ENCODE results near the gene MAP1LC3C. TPM values are rescaled to one million over a fixed set of nuclear protein-coding genes. Genes with fewer than 3 reads are reported as not detected.

The MAP1LC3C gene
- polyA plus RNA-seq (0.44 and 0.50 TPM in 2 replicates), polyA minus RNA-seq (0.49 TPM in 1 of 2 replicates, not detected in the other)

DNA sequence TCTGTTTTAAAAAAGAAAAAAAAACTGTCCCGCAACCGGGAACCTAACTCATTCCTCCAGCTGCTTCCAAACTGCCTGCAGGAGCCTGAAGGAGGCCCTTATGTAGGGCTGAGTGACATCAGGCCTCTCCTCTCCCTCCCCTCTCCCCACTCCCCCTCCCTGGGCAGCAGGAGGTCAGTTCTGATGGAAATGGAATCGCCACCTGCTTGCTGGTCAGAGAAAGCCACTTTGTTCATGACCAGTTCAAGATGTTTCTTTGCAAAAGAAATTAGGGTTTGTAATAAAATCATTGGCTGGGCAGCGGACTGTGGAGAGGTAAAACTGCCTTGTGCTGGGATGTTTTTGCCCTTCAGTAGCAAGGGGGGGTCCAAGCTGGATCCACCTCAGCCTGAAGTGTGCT, at the start of gene MAP1LC3C:
Gene MAP1LC3C (minus strand): TSS at position 73 of the 400 bp plus-strand sequence. CDS start 90 bp downstream, outside the sequence.
- no peak within 1 kb of the TSS for H3K27ac ChIP-seq (ENCODE audit: low read length)
- no peaks in the 10 kb centered on the region for H3F3A ChIP-seq (ENCODE audit: insufficient read depth, low read length, poor library complexity, severe bottlenecking)
- H3K9ac ChIP-seq (ENCODE audit: low read length): no peak within 1 kb of the TSS
- H3K4me3 ChIP-seq (ENCODE audit: low read length): no peak within 1 kb of the TSS
- TF ChIP-seq, protein P1, sequence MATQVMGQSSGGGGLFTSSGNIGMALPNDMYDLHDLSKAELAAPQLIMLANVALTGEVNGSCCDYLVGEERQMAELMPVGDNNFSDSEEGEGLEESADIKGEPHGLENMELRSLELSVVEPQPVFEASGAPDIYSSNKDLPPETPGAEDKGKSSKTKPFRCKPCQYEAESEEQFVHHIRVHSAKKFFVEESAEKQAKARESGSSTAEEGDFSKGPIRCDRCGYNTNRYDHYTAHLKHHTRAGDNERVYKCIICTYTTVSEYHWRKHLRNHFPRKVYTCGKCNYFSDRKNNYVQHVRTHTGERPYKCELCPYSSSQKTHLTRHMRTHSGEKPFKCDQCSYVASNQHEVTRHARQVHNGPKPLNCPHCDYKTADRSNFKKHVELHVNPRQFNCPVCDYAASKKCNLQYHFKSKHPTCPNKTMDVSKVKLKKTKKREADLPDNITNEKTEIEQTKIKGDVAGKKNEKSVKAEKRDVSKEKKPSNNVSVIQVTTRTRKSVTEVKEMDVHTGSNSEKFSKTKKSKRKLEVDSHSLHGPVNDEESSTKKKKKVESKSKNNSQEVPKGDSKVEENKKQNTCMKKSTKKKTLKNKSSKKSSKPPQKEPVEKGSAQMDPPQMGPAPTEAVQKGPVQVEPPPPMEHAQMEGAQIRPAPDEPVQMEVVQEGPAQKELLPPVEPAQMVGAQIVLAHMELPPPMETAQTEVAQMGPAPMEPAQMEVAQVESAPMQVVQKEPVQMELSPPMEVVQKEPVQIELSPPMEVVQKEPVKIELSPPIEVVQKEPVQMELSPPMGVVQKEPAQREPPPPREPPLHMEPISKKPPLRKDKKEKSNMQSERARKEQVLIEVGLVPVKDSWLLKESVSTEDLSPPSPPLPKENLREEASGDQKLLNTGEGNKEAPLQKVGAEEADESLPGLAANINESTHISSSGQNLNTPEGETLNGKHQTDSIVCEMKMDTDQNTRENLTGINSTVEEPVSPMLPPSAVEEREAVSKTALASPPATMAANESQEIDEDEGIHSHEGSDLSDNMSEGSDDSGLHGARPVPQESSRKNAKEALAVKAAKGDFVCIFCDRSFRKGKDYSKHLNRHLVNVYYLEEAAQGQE (IDR thresholded peaks at IDR 0.05; ENCODE audit: borderline replicate concordance): no peak
- no peak for TF ChIP-seq EZH2 (IDR thresholded peaks at IDR 0.05; ENCODE audit: borderline replicate concordance, insufficient read depth, low read length, poor library complexity, severe bottlenecking)
- no peak for TF ChIP-seq SMC3 (conservative IDR thresholded peaks at IDR 0.05; ENCODE audit: poor library complexity)
- no peak for TF ChIP-seq RAD21 (conservative IDR thresholded peaks at IDR 0.05)
- H3K36me3 ChIP-seq (ENCODE audit: insufficient read depth, low read length): no peaks in the 10 kb centered on the region
- no peaks in the 10 kb centered on the region for H3K79me2 ChIP-seq (replicated peaks; ENCODE audit: insufficient read depth, low read length)
- no peak within 1 kb of the TSS for H3K4me2 ChIP-seq (ENCODE audit: low read length)
- no peaks in the 10 kb centered on the region for H3K27me3 ChIP-seq (ENCODE audit: insufficient read depth, low read depth, low read length)
- H2AFZ ChIP-seq (ENCODE audit: low read depth, low read length): no peak within 1 kb of the TSS
- no peaks in the 10 kb centered on the region for H3K9me3 ChIP-seq (ENCODE audit: low read length)
- H4K20me1 ChIP-seq (ENCODE audit: insufficient read depth): no peaks in the 10 kb centered on the region
- H3K9me2 ChIP-seq (ENCODE audit: insufficient read depth, low read length): no peaks in the 10 kb centered on the region

DNA sequence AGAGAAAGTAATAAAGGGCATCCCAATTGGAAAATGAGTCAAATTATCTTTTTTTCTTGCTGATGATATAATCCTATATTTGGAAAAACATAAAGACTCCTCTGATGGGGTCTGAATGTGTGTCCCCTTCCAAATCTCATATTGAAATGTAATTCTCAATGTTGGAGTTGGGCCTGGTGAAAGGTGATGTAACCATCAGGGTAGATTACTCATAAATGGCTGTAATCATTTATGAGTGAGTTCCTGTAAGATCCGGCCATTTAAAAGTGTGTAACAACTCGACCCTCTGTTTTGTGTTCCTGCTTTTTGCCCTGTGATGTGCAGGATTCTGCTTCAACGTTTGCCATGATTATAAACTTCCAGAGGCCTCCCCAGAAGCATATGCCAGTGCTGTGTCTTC, 44.3 kb upstream of the MAP1LC3C start:
- Histone ChIP-seq H3K9me3 (ENCODE audit: low read length) (no peaks in the 10 kb centered on the region), H3F3A (ENCODE audit: insufficient read depth, low read length, poor library complexity, severe bottlenecking) (no peaks in the 10 kb centered on the region), H2AFZ (ENCODE audit: low read depth, low read length) (no peak overlapping the region), H4K20me1 (ENCODE audit: insufficient read depth) (no peaks in the 10 kb centered on the region), H3K27me3 (ENCODE audit: insufficient read depth, low read depth, low read length) (no peaks in the 10 kb centered on the region), H3K36me3 (ENCODE audit: insufficient read depth, low read length) (no peaks in the 10 kb centered on the region), H3K9ac (ENCODE audit: low read length) (no peak overlapping the region), H3K9me2 (ENCODE audit: insufficient read depth, low read length) (no peaks in the 10 kb centered on the region), H3K27ac (ENCODE audit: low read length) (no peak overlapping the region), H3K79me2 (replicated peaks; ENCODE audit: insufficient read depth, low read length) (no peaks in the 10 kb centered on the region), H3K4me3 (ENCODE audit: low read length) (no peak overlapping the region), H3K4me2 (ENCODE audit: low read length) (no peak overlapping the region)
- no peak for TF ChIP-seq EZH2 (IDR thresholded peaks at IDR 0.05; ENCODE audit: borderline replicate concordance, insufficient read depth, low read length, poor library complexity, severe bottlenecking)
- TF ChIP-seq, protein P2, sequence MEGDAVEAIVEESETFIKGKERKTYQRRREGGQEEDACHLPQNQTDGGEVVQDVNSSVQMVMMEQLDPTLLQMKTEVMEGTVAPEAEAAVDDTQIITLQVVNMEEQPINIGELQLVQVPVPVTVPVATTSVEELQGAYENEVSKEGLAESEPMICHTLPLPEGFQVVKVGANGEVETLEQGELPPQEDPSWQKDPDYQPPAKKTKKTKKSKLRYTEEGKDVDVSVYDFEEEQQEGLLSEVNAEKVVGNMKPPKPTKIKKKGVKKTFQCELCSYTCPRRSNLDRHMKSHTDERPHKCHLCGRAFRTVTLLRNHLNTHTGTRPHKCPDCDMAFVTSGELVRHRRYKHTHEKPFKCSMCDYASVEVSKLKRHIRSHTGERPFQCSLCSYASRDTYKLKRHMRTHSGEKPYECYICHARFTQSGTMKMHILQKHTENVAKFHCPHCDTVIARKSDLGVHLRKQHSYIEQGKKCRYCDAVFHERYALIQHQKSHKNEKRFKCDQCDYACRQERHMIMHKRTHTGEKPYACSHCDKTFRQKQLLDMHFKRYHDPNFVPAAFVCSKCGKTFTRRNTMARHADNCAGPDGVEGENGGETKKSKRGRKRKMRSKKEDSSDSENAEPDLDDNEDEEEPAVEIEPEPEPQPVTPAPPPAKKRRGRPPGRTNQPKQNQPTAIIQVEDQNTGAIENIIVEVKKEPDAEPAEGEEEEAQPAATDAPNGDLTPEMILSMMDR (IDR thresholded peaks at IDR 0.05; ENCODE audit: poor library complexity, severe bottlenecking): no peak
- no peak for TF ChIP-seq RAD21 (conservative IDR thresholded peaks at IDR 0.05)
- TF ChIP-seq POLR2AphosphoS5 (IDR thresholded peaks at IDR 0.05): no peak
- TF ChIP-seq SMC3 (conservative IDR thresholded peaks at IDR 0.05; ENCODE audit: poor library complexity): no peak
- TF ChIP-seq, protein P1 (IDR thresholded peaks at IDR 0.05; ENCODE audit: borderline replicate concordance): no peak
- TF ChIP-seq EP300 (conservative IDR thresholded peaks at IDR 0.05; ENCODE audit: poor library complexity, severe bottlenecking): no peak

All from neural cell (in vitro differentiated cells).